ENCODE measurements around the gene C9orf72. TPM values are rescaled to one million over a fixed set of nuclear protein-coding genes. Genes with fewer than 3 reads are reported as not detected.

Gene C9orf72
- total and polyA plus RNA-seq, 2 of the 4 experiments (the other 2 are of a cell fraction), result 2.0 to 3.4 TPM

DNA sequence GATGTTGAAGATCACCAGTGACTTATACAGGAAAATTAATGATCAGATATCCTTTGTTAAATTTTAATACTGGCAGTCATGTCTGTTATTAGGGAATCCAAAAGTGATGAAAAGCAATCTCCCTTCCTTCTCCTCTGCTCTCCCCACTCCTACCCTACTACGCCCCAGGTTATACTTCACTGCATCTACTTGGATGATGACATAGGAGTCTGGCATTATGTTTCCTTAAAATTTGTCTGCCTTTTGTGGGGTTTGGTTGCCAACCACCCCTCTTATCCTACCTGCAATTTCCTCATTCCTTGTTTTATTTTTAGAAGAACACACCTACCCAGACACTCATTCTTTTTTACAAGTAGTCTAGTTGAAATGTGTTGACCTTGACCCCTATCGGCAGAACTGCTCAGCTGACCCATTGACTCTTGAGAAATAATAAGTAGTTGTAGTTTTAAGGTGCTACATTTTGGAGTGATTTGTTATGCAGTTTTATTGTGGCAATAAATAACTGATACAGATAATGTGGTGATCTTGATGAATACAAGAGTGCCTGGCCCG lies 38.5 kb downstream of the C9orf72 start:
- H3K4me2 ChIP-seq (ENCODE audit: low read depth, low read length), result no peak overlapping the region
- no peak overlapping the region for H3K4me3 ChIP-seq (ENCODE audit: insufficient read depth, low read depth, low read length)
- H3K14ac ChIP-seq (replicated peaks; ENCODE audit: low read depth, low read length), result no peak overlapping the region
- H3K4ac ChIP-seq (ENCODE audit: low read depth, low read length), result no peak overlapping the region
- H3K9ac ChIP-seq (ENCODE audit: low read depth, low read length), result no peak overlapping the region
- intact Hi-C loops (cut with micrococcal nuclease), result no loop called here
- H3K4me1 ChIP-seq (ENCODE audit: control insufficient read depth, insufficient read depth, low read length), result peaks cover 3% of the 10 kb centered on the region
- H4K20me1 ChIP-seq (ENCODE audit: insufficient read depth, low read length), result no peaks in the 10 kb centered on the region
- no CpG with 5 or more reads among the region's 3 CpGs for WGBS, 2 experiments (ENCODE audit: extremely low coverage in 2 of 2, insufficient read length in 1 of 2)
- peaks cover 3% of the 10 kb centered on the region for H3K27me3 ChIP-seq (ENCODE audit: control insufficient read depth, insufficient read depth, low read length)
- H3K79me1 ChIP-seq (ENCODE audit: low read depth in 1 of 2, low read length in 2 of 2), result no peaks in the 10 kb centered on the region
- no peak overlapping the region for H2BK15ac ChIP-seq (ENCODE audit: low read depth, low read length)
- no peaks in the 10 kb centered on the region for H3K9me3 ChIP-seq (ENCODE audit: control insufficient read depth, insufficient read depth, low read length)
- H2BK20ac ChIP-seq (ENCODE audit: low read depth, low read length), result no peak overlapping the region
- no peak overlapping the region for H2BK120ac ChIP-seq (ENCODE audit: low read depth, low read length)
- dilution Hi-C loops (cut with HindIII; ENCODE audit: low sequenced_read_pairs, unreplicated experiment), result no loop called here
- H3K18ac ChIP-seq (ENCODE audit: low read depth, low read length), result no peak overlapping the region
- H2AFZ ChIP-seq (replicated peaks; ENCODE audit: low read length, poor library complexity), result no peak overlapping the region
- H2AK5ac ChIP-seq (ENCODE audit: low read depth, low read length), result no peak overlapping the region
- no peak overlapping the region for H3K23ac ChIP-seq (ENCODE audit: low read depth, low read length)
- POLR2A ChIA-PET (ENCODE audit: unreplicated experiment), result no interaction called here
- no peak overlapping the region for H3K56ac ChIP-seq (ENCODE audit: extremely low read depth, insufficient read depth, low read length)
- no peaks in the 10 kb centered on the region for H3K36me3 ChIP-seq (ENCODE audit: control insufficient read depth, insufficient read depth, low read length)
- no peak overlapping the region for H4K8ac ChIP-seq (ENCODE audit: low read depth in 2 of 2, low read length in 2 of 2)
- peaks cover 3% of the 10 kb centered on the region; the same call in 1 of the 2 replicates for H3K9me1 ChIP-seq (ENCODE audit: insufficient read depth, low read length)
- H2BK5ac ChIP-seq (ENCODE audit: low read depth, low read length, poor library complexity, severe bottlenecking), result no peak overlapping the region
- CTCF ChIA-PET, result no interaction called here
- TF ChIP-seq SMC3 (IDR thresholded peaks at IDR 0.05; ENCODE audit: low read depth, low read length) (no peak), RCOR1 (IDR thresholded peaks at IDR 0.05; ENCODE audit: insufficient replicate concordance, low read length) (no peak)
- ATAC-seq (ENCODE audit: low read depth) (no peak), DNase-seq (no peak)
- no peak overlapping the region for H3K27ac ChIP-seq (ENCODE audit: insufficient read depth, low read length)
- H2AK9ac ChIP-seq (replicated peaks; ENCODE audit: low read depth, low read length, poor library complexity), result no peak overlapping the region
- BruUV-seq (replicated peaks), result no TSS peak
- in situ Hi-C loops (cut with MboI; ENCODE audit: low sequenced_read_pairs), result no loop called here
- H4K5ac ChIP-seq (ENCODE audit: low read depth, low read length), result no peak overlapping the region
- no peak overlapping the region for H4K91ac ChIP-seq (ENCODE audit: insufficient read depth, low read depth, low read length)
